Cortex of kidney (tissue), 1 donor: Measurements from ENCODE around the gene TUFM.
"Not testable (repeated sequence)": the region's sequence is repeated elsewhere in the genome, so short reads cannot be mapped to it uniquely, and the experiment has no call there.

ENCODE experiments used
- DNase-seq: peaks from one replicate; lab custom pipeline; 2025; lab: John Stamatoyannopoulos, UW

Gene TUFM

GRCh38 chr16:28846080-28846932, at the start of gene TUFM:
TSS of gene TUFM (minus strand) at chr16:28846348. CDS start at chr16:28846269, 79 bp downstream.
- DNase-seq, result peak; percentile 98

- no peak for DNase-seq
Measured at GRCh38 chr16:28895609-28896008, 49.5 kb upstream of the TUFM start.

- no peak for DNase-seq
Measured at GRCh38 chr16:28893291-28893690, 47.1 kb upstream of the TUFM start.

GRCh38 chr16:28891964-28892890, 46.1 kb upstream of the TUFM start:
- no peak for DNase-seq

- not testable (repeated sequence) for DNase-seq
Measured at GRCh38 chr16:28890355-28890754, 44.2 kb upstream of the TUFM start.

- DNase-seq, result no peak
Measured at GRCh38 chr16:28886945-28887344, 40.8 kb upstream of the TUFM start.

- no peak for DNase-seq
Measured at GRCh38 chr16:28884045-28884444, 37.9 kb upstream of the TUFM start.

- no peak for DNase-seq
Measured at GRCh38 chr16:28883221-28883996, 37.3 kb upstream of the TUFM start.

GRCh38 chr16:28882551-28883160, 36.5 kb upstream of the TUFM start:
- no peak for DNase-seq

GRCh38 chr16:28881565-28881964, 35.4 kb upstream of the TUFM start:
- DNase-seq, result not testable (repeated sequence)

GRCh38 chr16:28880955-28881354, 34.8 kb upstream of the TUFM start:
- no peak for DNase-seq

- DNase-seq, result no peak
Measured at GRCh38 chr16:28880589-28880915, 34.4 kb upstream of the TUFM start.

- DNase-seq, result no peak
Measured at GRCh38 chr16:28879841-28880588, 33.9 kb upstream of the TUFM start.

GRCh38 chr16:28879261-28879840, 33.2 kb upstream of the TUFM start:
- DNase-seq, result no peak

GRCh38 chr16:28878083-28878926, 32.2 kb upstream of the TUFM start, which contains the start of gene ATP2A1:
TSS of gene ATP2A1 (plus strand) at chr16:28878488. CDS start at chr16:28878672, 184 bp downstream.
- DNase-seq, result no peak

- no peak for DNase-seq
Measured at GRCh38 chr16:28877655-28878000, 31.5 kb upstream of the TUFM start.

GRCh38 chr16:28876973-28877654, 31.0 kb upstream of the TUFM start:
- DNase-seq, result no peak

GRCh38 chr16:28876019-28876659, 30.0 kb upstream of the TUFM start:
- DNase-seq, result no peak
